Measurements from ENCODE around the gene RBM47. TPM values are rescaled to one million over a fixed set of nuclear protein-coding genes. Genes with fewer than 3 reads are reported as not detected.

RBM47 gene
- total and polyA plus RNA-seq, 2 of the 4 experiments (the other 2 are of a cell fraction) = 0.44 to 1.1 TPM

GRCh38 chr4:40516651-40517050 lies 113.0 kb downstream of the RBM47 start:
- H4K20me1 ChIP-seq (ENCODE audit: insufficient read depth, low read length) = no peaks in the 10 kb centered on the region
- POLR2A ChIA-PET (ENCODE audit: unreplicated experiment) = no interaction called here
- WGBS, 2 experiments (ENCODE audit: extremely low coverage in 2 of 2, insufficient read length in 1 of 2) = no CpG with 5 or more reads among the region's 4 CpGs
- in situ Hi-C loops (cut with MboI; ENCODE audit: low sequenced_read_pairs) (no loop called here), dilution Hi-C loops (cut with HindIII; ENCODE audit: low sequenced_read_pairs, unreplicated experiment) (no loop called here), intact Hi-C loops (cut with micrococcal nuclease) (no loop called here)
- no peak overlapping the region for H3K14ac ChIP-seq (replicated peaks; ENCODE audit: low read depth, low read length)
- ATAC-seq (ENCODE audit: low read depth) (no peak), DNase-seq (no peak)
- no peak overlapping the region for H2AK5ac ChIP-seq (ENCODE audit: low read depth, low read length)
- H3K56ac ChIP-seq (ENCODE audit: extremely low read depth, insufficient read depth, low read length) = no peak overlapping the region
- no peaks in the 10 kb centered on the region for H3K27me3 ChIP-seq (ENCODE audit: control insufficient read depth, insufficient read depth, low read length)
- no peak overlapping the region for H2BK5ac ChIP-seq (ENCODE audit: low read depth, low read length, poor library complexity, severe bottlenecking)
- no peak overlapping the region for H3K27ac ChIP-seq (ENCODE audit: insufficient read depth, low read length)
- TF ChIP-seq NFE2L2 (IDR thresholded peaks at IDR 0.05; ENCODE audit: low read depth, low read length) = no peak
- no peak for TF ChIP-seq MXI1 (IDR thresholded peaks at IDR 0.05; ENCODE audit: borderline replicate concordance, low read depth, low read length)
- TF ChIP-seq RAD21 (IDR thresholded peaks at IDR 0.05; ENCODE audit: low read length) = no peak
- TF ChIP-seq CHD1 (IDR thresholded peaks at IDR 0.05; ENCODE audit: low read depth, low read length) = no peak
- TF ChIP-seq, protein P1, sequence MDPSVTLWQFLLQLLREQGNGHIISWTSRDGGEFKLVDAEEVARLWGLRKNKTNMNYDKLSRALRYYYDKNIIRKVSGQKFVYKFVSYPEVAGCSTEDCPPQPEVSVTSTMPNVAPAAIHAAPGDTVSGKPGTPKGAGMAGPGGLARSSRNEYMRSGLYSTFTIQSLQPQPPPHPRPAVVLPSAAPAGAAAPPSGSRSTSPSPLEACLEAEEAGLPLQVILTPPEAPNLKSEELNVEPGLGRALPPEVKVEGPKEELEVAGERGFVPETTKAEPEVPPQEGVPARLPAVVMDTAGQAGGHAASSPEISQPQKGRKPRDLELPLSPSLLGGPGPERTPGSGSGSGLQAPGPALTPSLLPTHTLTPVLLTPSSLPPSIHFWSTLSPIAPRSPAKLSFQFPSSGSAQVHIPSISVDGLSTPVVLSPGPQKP (IDR thresholded peaks at IDR 0.05; ENCODE audit: borderline replicate concordance, low read depth, low read length) = no peak
- TF ChIP-seq CEBPB (IDR thresholded peaks at IDR 0.05; ENCODE audit: low read depth, low read length) = no peak
- no peak for TF ChIP-seq BHLHE40 (IDR thresholded peaks at IDR 0.05; ENCODE audit: low read depth, low read length)
- no peak for TF ChIP-seq RCOR1 (IDR thresholded peaks at IDR 0.05; ENCODE audit: insufficient replicate concordance, low read length)
- TF ChIP-seq SMC3 (IDR thresholded peaks at IDR 0.05; ENCODE audit: low read depth, low read length) = no peak
- no peak for TF ChIP-seq USF2 (IDR thresholded peaks at IDR 0.05; ENCODE audit: low read depth, low read length)
- TF ChIP-seq CTCF (conservative IDR thresholded peaks at IDR 0.05; ENCODE audit: low read depth, low read length) = no peak
- no peak for TF ChIP-seq MAZ (IDR thresholded peaks at IDR 0.05; ENCODE audit: borderline replicate concordance, low read depth, low read length)
- no peak for TF ChIP-seq MAFK (IDR thresholded peaks at IDR 0.05; ENCODE audit: low read depth, low read length)
- no peak for TF ChIP-seq RFX5 (IDR thresholded peaks at IDR 0.05; ENCODE audit: low read depth, low read length)
- no peak for TF ChIP-seq POLR2A (IDR thresholded peaks at IDR 0.05; ENCODE audit: low read depth, low read length)
- no peak for TF ChIP-seq FOS (IDR thresholded peaks at IDR 0.05; ENCODE audit: low read depth, low read length)
- no peaks in the 10 kb centered on the region for H3K79me1 ChIP-seq (ENCODE audit: low read depth in 1 of 2, low read length in 2 of 2)
- H3K4me1 ChIP-seq (ENCODE audit: control insufficient read depth, insufficient read depth, low read length) = no peaks in the 10 kb centered on the region
- H2AK9ac ChIP-seq (replicated peaks; ENCODE audit: low read depth, low read length, poor library complexity) = no peak overlapping the region
- H3K36me3 ChIP-seq (ENCODE audit: control insufficient read depth, insufficient read depth, low read length) = no peaks in the 10 kb centered on the region
- H2BK15ac ChIP-seq (ENCODE audit: low read depth, low read length) = no peak overlapping the region
- no peak overlapping the region for H3K4ac ChIP-seq (ENCODE audit: low read depth, low read length)
- no peak overlapping the region for H3K18ac ChIP-seq (ENCODE audit: low read depth, low read length)
- no peaks in the 10 kb centered on the region for H3K9me1 ChIP-seq (ENCODE audit: insufficient read depth, low read length)
- no peak overlapping the region for H2BK120ac ChIP-seq (ENCODE audit: low read depth, low read length)
- no TSS peak for BruUV-seq (replicated peaks)
- CTCF ChIA-PET = no interaction called here
- H4K8ac ChIP-seq (ENCODE audit: low read depth in 2 of 2, low read length in 2 of 2) = no peak overlapping the region
- no peak overlapping the region for H3K9ac ChIP-seq (ENCODE audit: low read depth, low read length)
- no peak overlapping the region for H2AFZ ChIP-seq (replicated peaks; ENCODE audit: low read length, poor library complexity)
- H3K4me2 ChIP-seq (ENCODE audit: low read depth, low read length) = no peak overlapping the region
- no peak overlapping the region for H2BK20ac ChIP-seq (ENCODE audit: low read depth, low read length)
- H4K5ac ChIP-seq (ENCODE audit: low read depth, low read length) = no peak overlapping the region
- no peaks in the 10 kb centered on the region for H3K9me3 ChIP-seq (ENCODE audit: control insufficient read depth, insufficient read depth, low read length)
- no peak overlapping the region for H3K4me3 ChIP-seq (ENCODE audit: insufficient read depth, low read depth, low read length)
- no peak overlapping the region for H4K91ac ChIP-seq (ENCODE audit: insufficient read depth, low read depth, low read length)
- H3K23ac ChIP-seq (ENCODE audit: low read depth, low read length) = no peak overlapping the region
